ENCODE data around the gene OR10G3. TPM values are rescaled to one million over a fixed set of nuclear protein-coding genes. Genes with fewer than 3 reads are reported as not detected.

OR10G3 gene
- total RNA-seq, 1 experiment from 2014 or later: not detected

GRCh38 chr14:21528381-21529348 is 51.2 kb downstream of the OR10G3 start:
- intact Hi-C loops (cut with micrococcal nuclease; ENCODE audit: unreplicated experiment) (no loop called here), in situ Hi-C loops (cut with HindIII; ENCODE audit: low pct_unique_long_range_greater_than_20kb, low sequenced_read_pairs) (no loop called here)
- BruUV-seq (replicated peaks): no TSS peak
- Histone ChIP-seq H3K36me3 (ENCODE audit: control insufficient read depth, insufficient read depth, low read length) (no peaks in the 10 kb centered on the region), H3K4me3 (ENCODE audit: low read depth in 2 of 2, low read length in 2 of 2) (no peak overlapping the region), H3K27ac (ENCODE audit: low read length) (no peak overlapping the region), H3K4me1 (ENCODE audit: control insufficient read depth, insufficient read depth, low read length) (no peaks in the 10 kb centered on the region), H3K27me3 (ENCODE audit: control insufficient read depth, insufficient read depth, low read length) (no peaks in the 10 kb centered on the region), H3K9me3 (ENCODE audit: control insufficient read depth, insufficient read depth, low read depth, low read length) (no peaks in the 10 kb centered on the region)
- DNase-seq (ENCODE audit: low read depth, low spot score) (no peak), ATAC-seq (no peak)
- TF ChIP-seq REST (IDR thresholded peaks at IDR 0.05; ENCODE audit: insufficient read depth in 1 of 2, low read depth in 2 of 2, low read length in 1 of 2): no peak
- no peak for TF ChIP-seq SIN3A (IDR thresholded peaks at IDR 0.05; ENCODE audit: borderline replicate concordance, insufficient read depth, low read depth, low read length)
- no peak for TF ChIP-seq CTCF (IDR thresholded peaks at IDR 0.05)
- no peak for TF ChIP-seq TCF7L2 (IDR thresholded peaks at IDR 0.05; ENCODE audit: low read depth, low read length)
- TF ChIP-seq POLR2AphosphoS5 (IDR thresholded peaks at IDR 0.05; ENCODE audit: low read depth, low read length): no peak
- ChIA-PET CTCF (no interaction called here), POLR2A (interaction anchor here (0.9 kb wide), 1 partner anchor 18 kb away, joined by 3 read pairs; the partner anchor contains the start of gene METTL3)

- no peaks in the 10 kb centered on the region for H3K27me3 ChIP-seq (ENCODE audit: control insufficient read depth, insufficient read depth, low read length)
- H3K9me3 ChIP-seq (ENCODE audit: control insufficient read depth, insufficient read depth, low read depth, low read length): no peaks in the 10 kb centered on the region
- TF ChIP-seq POLR2AphosphoS5 (IDR thresholded peaks at IDR 0.05; ENCODE audit: low read depth, low read length) (no peak), SIN3A (IDR thresholded peaks at IDR 0.05; ENCODE audit: borderline replicate concordance, insufficient read depth, low read depth, low read length) (no peak), CTCF (IDR thresholded peaks at IDR 0.05) (no peak), REST (IDR thresholded peaks at IDR 0.05; ENCODE audit: insufficient read depth in 1 of 2, low read depth in 2 of 2, low read length in 1 of 2) (no peak), TCF7L2 (IDR thresholded peaks at IDR 0.05; ENCODE audit: low read depth, low read length) (no peak)
- DNase-seq (ENCODE audit: low read depth, low spot score) (no peak), ATAC-seq (no peak)
- BruUV-seq (replicated peaks): no TSS peak
- no peak overlapping the region for H3K27ac ChIP-seq (ENCODE audit: low read length)
- POLR2A ChIA-PET: interaction anchor here (0.9 kb wide), 1 partner anchor 16 kb away, joined by 3 read pairs; the partner anchor contains the start of gene METTL3
- CTCF ChIA-PET: interaction anchor here (0.8 kb wide), 1 partner anchor 459 kb away, joined by 9 read pairs; no protein-coding TSS in a partner anchor
- no peaks in the 10 kb centered on the region for H3K4me1 ChIP-seq (ENCODE audit: control insufficient read depth, insufficient read depth, low read length)
- in situ Hi-C loops (cut with HindIII; ENCODE audit: low pct_unique_long_range_greater_than_20kb, low sequenced_read_pairs): no loop called here
- no peaks in the 10 kb centered on the region for H3K36me3 ChIP-seq (ENCODE audit: control insufficient read depth, insufficient read depth, low read length)
- intact Hi-C loops (cut with micrococcal nuclease; ENCODE audit: unreplicated experiment): no loop called here
- H3K4me3 ChIP-seq (ENCODE audit: low read depth in 2 of 2, low read length in 2 of 2): no peak overlapping the region
Measured at GRCh38 chr14:21527318-21527679, 52.6 kb downstream of the OR10G3 start.

All from Panc1 (cell line).